DND-41 (cell line): Measurements from ENCODE around the gene NPFFR1.

Experiments used
- EZH2 ChIP-seq: IDR thresholded peaks from 3 replicates; pipeline ENCODE4 v1.6.1; 2012; ENCODE audit warnings: borderline replicate concordance, low read depth, mild to moderate bottlenecking, moderate library complexity, low read length, inconsistent platforms; ENCODE audit not compliant: severe bottlenecking
- TF ChIP-seq, protein P1 (sequence below): IDR thresholded peaks from 2 replicates; pipeline ENCODE4 v1.5.1; 2012; ENCODE audit warnings: borderline replicate concordance, low read length, moderate library complexity, mild to moderate bottlenecking; ENCODE audit not compliant: poor library complexity, severe bottlenecking; ENCODE audit errors: extremely low read depth

DNA sequence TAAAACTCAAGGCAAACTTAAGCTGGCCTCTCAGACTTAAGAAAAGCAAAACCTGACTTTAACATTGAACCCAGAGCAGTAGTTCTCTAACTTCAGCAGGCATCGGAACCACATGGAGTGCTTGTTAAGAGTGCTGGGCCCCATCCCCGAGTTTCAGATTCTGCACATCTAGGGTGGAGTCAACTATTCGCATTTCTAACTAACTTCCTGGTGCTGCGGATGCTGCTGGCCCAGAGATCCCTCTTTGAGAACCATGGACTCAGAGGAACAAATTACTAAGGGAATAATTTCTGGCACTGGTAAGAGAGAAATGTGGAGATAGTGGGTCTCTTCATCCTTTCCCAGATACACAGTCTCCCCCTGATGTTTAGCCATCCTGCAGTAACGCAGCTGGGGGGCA, 14.6 kb upstream of the NPFFR1 start:
- TF ChIP-seq, protein P1, sequence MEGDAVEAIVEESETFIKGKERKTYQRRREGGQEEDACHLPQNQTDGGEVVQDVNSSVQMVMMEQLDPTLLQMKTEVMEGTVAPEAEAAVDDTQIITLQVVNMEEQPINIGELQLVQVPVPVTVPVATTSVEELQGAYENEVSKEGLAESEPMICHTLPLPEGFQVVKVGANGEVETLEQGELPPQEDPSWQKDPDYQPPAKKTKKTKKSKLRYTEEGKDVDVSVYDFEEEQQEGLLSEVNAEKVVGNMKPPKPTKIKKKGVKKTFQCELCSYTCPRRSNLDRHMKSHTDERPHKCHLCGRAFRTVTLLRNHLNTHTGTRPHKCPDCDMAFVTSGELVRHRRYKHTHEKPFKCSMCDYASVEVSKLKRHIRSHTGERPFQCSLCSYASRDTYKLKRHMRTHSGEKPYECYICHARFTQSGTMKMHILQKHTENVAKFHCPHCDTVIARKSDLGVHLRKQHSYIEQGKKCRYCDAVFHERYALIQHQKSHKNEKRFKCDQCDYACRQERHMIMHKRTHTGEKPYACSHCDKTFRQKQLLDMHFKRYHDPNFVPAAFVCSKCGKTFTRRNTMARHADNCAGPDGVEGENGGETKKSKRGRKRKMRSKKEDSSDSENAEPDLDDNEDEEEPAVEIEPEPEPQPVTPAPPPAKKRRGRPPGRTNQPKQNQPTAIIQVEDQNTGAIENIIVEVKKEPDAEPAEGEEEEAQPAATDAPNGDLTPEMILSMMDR: no peak
- no peak for TF ChIP-seq EZH2
